GM12874 (cell line): ENCODE measurements around the gene TBC1D13.

Experiments used
- TF ChIP-seq, protein P1 (sequence below): IDR thresholded peaks from 2 replicates; pipeline ENCODE4 v1.5.1; 2011; ENCODE audit warnings: low read depth, mild to moderate bottlenecking, control low read depth, low read length, moderate library complexity; ENCODE audit not compliant: insufficient read depth

Gene TBC1D13

DNA sequence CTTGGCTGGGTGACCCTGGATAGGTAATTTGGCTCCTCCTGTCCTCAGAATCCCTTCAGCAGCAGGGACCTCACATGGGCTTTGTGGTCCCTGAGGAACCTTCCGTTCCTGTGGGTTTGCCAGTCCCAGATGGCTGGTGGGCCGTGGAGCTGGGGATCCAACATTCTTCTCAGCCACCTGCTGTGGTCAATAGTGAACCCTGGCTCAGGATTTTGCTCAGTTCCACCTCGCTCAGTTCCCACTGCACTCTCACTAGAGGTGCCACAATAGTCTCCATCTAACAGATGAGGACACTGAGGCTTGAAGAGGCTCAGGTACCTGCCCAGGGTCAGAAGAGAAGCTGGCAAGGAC lies 59.6 kb downstream of the TBC1D13 start:
- TF ChIP-seq, protein P1, sequence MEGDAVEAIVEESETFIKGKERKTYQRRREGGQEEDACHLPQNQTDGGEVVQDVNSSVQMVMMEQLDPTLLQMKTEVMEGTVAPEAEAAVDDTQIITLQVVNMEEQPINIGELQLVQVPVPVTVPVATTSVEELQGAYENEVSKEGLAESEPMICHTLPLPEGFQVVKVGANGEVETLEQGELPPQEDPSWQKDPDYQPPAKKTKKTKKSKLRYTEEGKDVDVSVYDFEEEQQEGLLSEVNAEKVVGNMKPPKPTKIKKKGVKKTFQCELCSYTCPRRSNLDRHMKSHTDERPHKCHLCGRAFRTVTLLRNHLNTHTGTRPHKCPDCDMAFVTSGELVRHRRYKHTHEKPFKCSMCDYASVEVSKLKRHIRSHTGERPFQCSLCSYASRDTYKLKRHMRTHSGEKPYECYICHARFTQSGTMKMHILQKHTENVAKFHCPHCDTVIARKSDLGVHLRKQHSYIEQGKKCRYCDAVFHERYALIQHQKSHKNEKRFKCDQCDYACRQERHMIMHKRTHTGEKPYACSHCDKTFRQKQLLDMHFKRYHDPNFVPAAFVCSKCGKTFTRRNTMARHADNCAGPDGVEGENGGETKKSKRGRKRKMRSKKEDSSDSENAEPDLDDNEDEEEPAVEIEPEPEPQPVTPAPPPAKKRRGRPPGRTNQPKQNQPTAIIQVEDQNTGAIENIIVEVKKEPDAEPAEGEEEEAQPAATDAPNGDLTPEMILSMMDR: no peak

DNA sequence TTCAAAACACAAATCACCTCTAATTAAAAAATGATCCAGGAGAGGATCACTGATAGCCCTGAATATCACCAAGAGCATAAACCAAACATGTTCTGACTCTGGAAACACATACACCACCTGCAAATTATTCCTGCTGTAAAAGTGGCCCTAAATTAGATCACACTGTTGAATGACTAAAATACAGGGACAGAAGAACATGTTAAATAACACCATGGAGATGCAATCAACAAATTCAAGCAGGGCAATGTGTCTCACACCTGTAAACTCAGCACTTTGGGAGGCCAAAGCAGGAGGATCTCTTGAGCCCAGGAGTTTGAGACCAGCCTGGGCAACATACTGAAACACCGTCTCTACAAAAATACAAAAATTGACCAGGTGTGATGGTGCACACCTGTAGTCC lies 60.8 kb downstream of the TBC1D13 start:
- TF ChIP-seq, protein P1: no peak
